GM18511 (cell line): ENCODE data around the gene KLK10.

Experiments
- ATAC-seq: cut with Tn5 transposase; IDR thresholded peaks from one replicate; pipeline ENCODE4 v1.9.1; 2021; ENCODE audit warnings: mild to moderate bottlenecking, moderate library complexity; ENCODE audit not compliant: unreplicated experiment

KLK10 gene

GRCh38 chr19:51026554-51026831, 7.0 kb upstream of the KLK10 start, which contains the start of gene KLK11:
Gene KLK11 (minus strand): TSS chr19:51026616. CDS start chr19:51025631, 985 bp downstream.
- no peak for ATAC-seq

- ATAC-seq = no peak
Observed at GRCh38 chr19:51025809-51026553, 6.5 kb upstream of the KLK10 start.

GRCh38 chr19:51025401-51025800, 5.9 kb upstream of the KLK10 start:
- no peak for ATAC-seq

DNA sequence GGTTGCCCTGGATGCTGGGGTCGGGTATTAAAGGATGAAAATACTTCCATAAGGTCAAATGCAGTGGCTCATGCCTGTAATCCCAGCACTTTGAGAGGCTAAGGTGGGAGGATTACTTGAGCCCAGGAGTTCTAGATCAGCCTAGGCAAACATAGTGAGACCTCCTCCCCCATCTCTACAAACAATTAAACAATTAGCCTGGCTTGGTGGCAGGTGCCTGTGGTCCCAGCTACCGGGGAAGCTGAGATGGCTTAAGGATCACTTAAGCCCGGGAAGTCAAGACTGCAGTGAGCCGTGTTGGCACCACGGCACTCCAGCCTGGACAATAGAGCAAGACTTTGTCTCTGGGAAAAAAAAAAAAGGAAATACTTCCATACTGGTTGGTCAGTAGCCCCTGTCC, 5.4 kb upstream of the KLK10 start:
- no peak for ATAC-seq

DNA sequence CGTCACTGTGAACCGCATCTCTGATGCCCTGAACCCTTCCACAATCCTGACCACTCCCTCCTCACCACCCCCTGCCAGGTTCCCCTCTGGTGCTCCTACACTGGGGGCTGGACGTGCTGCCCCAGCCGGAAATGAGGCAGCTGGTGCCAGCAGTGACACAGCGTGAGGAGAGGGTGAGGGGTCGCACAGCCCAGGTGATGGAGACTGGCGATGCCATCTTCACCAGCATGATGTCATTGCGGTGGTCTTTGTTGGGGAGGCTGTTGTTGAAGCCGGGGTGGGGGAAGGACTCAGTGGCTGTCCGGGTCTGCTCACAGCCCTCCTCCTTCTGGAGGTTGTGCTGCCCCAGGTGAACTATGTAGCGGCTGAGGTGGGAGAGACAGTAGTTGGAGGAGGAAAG, 4.4 kb upstream of the KLK10 start:
- no peak for ATAC-seq

DNA sequence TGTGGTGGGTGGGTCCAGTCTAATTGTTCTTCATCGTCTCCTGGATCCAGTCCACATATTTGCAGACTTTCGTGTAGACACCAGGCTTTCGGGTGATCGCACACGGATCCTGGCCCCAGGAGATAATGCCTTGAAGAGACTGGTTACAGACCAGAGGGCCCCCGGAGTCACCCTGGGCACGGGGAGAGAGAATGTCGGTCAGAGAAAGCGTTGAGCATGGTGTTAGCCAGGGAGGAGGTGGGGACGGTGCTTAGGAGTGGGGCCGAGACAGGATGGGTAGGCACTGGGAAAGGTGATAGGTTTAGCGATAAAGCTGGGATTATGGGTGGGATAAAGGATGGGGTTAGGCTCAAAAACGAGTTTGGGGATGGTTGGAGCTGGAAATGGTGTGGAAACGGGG, 3.0 kb upstream of the KLK10 start:
- no peak for ATAC-seq

GRCh38 chr19:51020988-51021651, 1.6 kb upstream of the KLK10 start:
- no peak for ATAC-seq

DNA sequence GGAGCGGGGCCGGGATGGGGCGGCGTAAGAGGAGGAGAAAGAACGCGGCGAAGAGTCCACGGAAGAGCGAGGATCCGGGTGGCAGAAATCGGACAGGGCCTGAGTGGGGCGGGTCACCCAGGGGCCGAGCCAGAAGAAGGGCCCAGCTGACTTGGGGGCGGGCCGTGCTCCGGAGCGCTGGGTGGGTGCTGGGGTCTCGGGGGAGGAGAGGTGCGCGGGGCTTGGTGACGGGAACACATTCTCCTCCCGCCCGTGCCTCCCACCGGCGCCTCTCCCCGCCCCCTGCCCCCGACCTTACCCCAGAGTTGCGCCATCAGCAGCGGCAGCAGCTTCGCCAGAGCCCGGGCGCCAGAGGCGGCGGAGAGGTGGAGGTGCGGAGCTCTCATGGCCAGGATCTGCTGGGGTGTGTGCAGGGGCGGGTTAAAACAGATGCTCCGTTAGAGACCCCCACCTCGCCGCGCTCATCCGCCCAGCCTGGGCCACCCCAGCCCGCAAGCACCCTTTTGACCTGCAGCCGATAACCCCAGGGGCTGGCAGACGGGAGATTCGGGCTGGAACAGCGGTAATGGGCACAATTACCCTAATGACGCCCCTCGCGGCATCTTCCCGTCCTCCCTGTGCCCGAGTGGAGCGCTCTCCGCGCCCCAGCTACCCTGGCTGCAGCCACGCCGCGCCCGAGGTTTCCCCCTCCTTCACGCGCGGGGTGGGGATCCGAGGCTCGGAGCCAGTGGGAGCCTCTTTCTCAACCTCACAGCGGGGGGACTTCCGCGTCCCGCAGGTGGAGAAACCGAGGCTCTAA, 565 bp downstream of the KLK10 start:
- no peak for ATAC-seq

- no peak for ATAC-seq
Observed at GRCh38 chr19:51016798-51017683, 2.5 kb downstream of the KLK10 start.

- ATAC-seq = no peak
Observed at GRCh38 chr19:51015691-51016267, 3.7 kb downstream of the KLK10 start.

GRCh38 chr19:51014242-51014641, 5.3 kb downstream of the KLK10 start:
- ATAC-seq = no peak

GRCh38 chr19:51012661-51013190, 6.8 kb downstream of the KLK10 start:
- ATAC-seq = no peak

DNA sequence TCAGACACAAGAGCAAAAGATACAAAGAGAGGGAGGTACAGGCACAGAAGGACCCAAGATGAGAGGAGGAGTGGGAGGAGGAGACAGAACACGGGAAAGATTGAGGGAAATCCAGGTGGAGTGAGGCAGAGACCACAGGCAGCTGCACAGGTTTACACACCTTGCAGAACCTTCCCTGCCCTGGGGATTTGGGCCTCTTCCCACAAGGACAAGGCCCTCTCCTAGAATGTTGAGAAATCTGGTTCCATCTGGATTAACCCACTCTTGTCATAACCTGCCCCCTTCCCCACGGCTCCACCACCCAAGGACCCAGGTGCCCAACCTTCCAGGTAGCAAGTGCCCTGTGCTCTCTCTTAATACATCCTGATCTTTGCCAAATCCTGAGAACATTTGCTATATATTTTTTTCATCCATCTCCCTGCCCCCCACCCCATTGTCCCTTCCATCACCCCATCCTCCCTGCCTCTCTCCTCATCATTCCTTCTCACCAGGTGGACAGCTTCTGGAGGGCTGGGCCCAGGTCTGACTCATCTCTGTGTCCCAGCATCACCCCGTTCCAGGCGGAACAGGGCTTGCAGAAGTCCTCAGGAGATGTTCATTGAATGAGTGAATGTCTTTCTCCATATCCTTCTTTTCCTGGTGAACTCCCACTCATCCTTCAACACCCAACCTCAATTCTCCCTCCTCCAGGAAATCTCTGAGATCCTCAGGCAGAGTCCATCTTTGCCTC, 9.3 kb downstream of the KLK10 start:
- ATAC-seq = no peak

GRCh38 chr19:51009061-51009891, 10.2 kb downstream of the KLK10 start:
- no peak for ATAC-seq

DNA sequence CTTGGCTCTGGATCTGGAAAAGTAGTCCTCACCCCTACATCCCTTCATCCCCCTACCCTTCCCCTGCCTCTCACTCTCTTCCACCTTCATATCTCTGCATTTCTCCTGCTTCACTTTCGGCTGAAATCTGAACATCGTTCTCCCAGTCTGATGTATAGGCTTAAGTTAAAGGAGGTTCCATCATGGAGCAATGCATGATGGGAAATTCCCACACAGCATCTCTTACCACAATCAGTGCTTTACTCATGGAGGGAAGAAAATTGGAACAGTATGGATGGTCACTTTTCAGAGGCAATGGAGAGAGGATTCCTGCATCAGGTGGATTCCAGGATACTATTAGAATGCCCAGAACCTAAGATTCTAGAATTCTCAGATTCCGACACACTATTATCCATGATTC, 12.0 kb downstream of the KLK10 start:
- ATAC-seq = no peak

- ATAC-seq = no peak
Observed at GRCh38 chr19:51006406-51006805, 13.1 kb downstream of the KLK10 start.

DNA sequence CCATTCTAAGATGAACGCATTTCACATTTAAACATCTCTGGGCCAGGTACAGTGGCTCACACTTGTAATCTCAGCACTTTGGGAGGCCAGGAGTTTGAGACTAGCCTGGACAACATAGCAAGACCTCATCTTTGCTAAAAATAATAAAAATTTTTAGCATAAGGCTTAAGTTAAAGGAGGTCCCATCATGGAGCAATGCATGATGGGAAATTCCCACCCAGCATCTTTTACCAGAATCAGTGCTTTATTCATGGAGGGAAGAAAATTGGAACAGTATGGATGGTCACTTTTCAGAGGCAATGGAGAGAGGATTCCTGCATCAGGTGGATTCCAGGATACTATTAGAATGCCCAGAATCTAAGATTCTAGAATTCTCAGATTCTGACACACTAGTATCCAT, 14.3 kb downstream of the KLK10 start:
- ATAC-seq = no peak

- ATAC-seq = no peak
Observed at GRCh38 chr19:51003316-51003715, 16.2 kb downstream of the KLK10 start.
